Stimulated activated CD4-positive, alpha-beta T cell treated with anti-CD3 and anti-CD28 coated beads, TNF-alpha, amount 100 ng/mL, for 4 hours (primary cell): ENCODE results near the gene CIT.

Experiments
- DNase-seq, 3 experiments: peaks; one replicate each; pipeline ENCODE4 v3.0.0-alpha.2; 2020; ENCODE audit warnings: low read depth in 3 of 3

Gene CIT

DNA sequence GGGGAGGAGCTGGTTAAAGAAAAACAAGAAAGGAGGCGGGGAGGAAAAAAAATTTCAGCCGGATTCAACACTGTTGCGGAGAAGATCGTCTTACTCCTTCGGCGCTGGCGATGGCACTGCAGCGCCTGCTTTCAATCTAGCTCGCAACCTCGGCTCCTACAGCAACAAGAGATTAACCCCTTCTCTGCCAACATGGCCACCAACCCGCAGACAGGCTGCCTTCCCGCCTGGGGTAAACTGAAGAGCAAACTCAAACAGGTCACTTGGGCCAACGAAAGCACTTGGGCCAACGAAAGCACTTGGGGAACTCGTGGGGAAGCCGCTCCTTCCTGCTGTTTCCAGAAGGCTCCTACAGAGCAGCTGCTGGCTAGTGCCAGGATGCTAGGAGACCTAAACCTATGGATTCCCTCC, 73.7 kb downstream of the CIT start:
- DNase-seq = no peak

GRCh38 chr12:119802472-119802871, 74.6 kb downstream of the CIT start:
- no peak for DNase-seq

GRCh38 chr12:119797090-119797489, 80.0 kb downstream of the CIT start:
- no peak for DNase-seq

DNA sequence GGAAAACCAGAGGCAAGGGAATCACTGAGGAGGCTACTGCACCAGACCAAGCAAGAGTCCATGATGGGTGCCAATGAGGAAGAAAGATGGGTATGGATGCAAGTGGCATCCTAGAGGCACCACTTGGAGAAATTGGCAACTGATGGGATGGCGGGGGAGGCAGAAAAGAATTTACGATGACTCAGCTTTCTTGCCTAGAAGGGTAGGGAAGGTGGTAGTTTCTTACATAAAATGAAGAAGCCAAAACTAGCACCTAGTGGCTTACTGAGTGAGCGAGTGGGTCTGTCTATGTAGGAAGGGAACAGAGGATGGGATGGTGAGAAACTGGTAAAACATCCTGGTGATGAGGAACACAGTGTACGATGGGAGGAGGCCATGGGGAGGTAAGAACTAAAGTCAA, 80.8 kb downstream of the CIT start:
- DNase-seq = no peak

GRCh38 chr12:119791453-119791852, 85.7 kb downstream of the CIT start:
- DNase-seq = no peak

GRCh38 chr12:119788786-119789185, 88.3 kb downstream of the CIT start:
- no peak for DNase-seq

- DNase-seq = no peak
These were observed 90.6 kb downstream of the CIT start for GRCh38 chr12:119786539-119786938.

GRCh38 chr12:119784673-119785072, 92.4 kb downstream of the CIT start:
- no peak for DNase-seq

DNA sequence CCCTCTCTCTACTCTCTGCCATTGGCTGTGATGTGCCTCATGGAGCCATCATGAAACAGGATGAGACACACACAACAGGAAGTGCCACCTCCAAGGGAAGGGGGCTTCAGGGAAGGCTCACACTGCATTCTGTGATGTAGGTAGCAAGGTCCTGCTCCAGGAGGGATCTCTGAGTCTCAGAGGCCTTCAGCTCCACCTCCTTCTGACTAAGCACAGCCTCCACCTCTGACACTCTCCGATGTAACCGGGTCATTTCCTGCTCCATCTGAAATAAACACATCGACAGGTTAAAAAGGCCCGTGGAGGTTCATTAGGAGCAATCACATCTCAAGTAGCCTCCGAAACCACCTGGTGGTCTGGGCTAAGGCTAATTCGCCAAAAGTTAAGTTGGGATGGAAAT, 93.3 kb downstream of the CIT start:
- DNase-seq = no peak

GRCh38 chr12:119781804-119782203, 95.3 kb downstream of the CIT start:
- no peak for DNase-seq

GRCh38 chr12:119780786-119781434, 96.2 kb downstream of the CIT start:
- DNase-seq = no peak

- DNase-seq = no peak
These were observed 101.7 kb downstream of the CIT start for GRCh38 chr12:119775246-119775895.

- no peak for DNase-seq
These were observed 104.7 kb downstream of the CIT start for GRCh38 chr12:119772431-119772830.

GRCh38 chr12:119770146-119770545, 107.0 kb downstream of the CIT start:
- no peak for DNase-seq

- no peak for DNase-seq
These were observed 114.5 kb downstream of the CIT start for GRCh38 chr12:119762619-119763018.

DNA sequence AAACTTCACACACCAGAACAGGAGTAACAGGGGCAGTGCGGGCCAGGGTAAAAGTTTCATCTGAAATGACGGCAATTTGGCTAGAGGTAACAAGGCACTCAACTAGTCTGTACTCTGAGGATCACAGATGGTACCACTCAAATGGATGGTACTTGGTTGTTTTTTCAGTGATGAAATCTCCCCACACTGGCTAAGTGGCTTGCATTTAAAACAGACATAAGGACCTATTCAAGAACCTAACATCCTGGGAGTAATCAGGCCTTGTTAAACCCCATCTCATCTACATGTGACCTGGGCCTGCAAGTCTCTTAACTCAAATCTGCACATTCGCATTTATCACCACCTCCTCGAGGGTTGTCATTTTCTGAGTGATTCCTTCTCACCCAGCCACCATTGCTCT, 118.4 kb downstream of the CIT start:
- no peak for DNase-seq

GRCh38 chr12:119758234-119758633, 118.9 kb downstream of the CIT start:
- DNase-seq = no peak

DNA sequence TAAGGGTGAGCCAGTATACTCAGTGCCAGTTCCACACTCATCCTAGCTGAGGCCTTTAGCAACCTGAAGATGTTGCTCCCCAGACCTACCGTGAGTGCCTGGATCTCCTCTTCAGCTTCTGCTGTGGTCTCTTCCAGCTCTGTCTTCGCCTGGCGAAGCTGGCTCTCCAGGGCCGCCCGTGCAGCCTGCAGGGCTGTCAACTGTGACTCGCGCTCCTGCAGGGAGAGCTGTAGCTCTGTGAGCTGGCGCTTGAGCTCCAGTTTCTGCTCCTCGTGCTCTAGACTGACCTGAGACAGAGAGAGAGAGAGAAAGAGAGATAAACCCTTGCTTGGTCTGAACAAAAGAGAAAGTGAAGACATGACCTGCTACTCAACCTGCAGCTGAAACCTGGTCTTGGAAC, 125.2 kb downstream of the CIT start:
- DNase-seq = no peak

- no peak for DNase-seq
These were observed 127.5 kb downstream of the CIT start for GRCh38 chr12:119749666-119750065.

- DNase-seq = no peak
These were observed 128.6 kb downstream of the CIT start for GRCh38 chr12:119748497-119748896.

GRCh38 chr12:119746169-119746568, 131.0 kb downstream of the CIT start:
- DNase-seq = no peak

DNA sequence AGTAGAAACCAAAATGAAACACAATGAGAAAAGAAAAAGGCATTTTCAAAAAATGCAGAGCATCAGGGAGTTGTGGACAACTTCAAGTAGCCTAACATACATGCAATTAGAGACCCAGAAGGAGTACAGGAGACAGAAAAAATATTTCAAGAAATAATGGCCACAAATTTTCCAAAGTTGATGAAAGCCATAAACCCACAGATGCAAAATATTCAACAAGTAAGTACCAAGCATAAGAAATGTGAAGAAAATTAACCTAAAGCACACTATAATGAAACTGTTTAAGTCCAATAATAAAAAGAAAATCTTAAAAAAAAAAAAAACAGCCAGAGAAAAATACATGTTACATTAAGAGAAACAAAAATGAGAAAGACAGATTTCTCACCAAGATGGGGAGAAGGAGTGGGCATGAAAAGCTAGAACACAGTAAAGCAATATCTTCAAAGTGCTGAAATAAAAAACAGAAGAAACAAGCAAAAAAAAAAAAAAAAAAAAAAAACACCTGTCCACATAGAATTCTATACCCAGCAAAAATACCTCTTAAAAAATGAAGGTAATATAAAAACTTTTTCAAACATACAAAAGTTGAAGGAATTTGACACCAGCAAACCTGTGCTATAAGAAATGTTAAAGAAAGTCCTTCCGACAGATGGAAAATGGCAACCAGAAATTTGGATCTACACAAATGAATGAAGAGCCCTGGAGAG, 132.1 kb downstream of the CIT start:
- DNase-seq = no peak

DNA sequence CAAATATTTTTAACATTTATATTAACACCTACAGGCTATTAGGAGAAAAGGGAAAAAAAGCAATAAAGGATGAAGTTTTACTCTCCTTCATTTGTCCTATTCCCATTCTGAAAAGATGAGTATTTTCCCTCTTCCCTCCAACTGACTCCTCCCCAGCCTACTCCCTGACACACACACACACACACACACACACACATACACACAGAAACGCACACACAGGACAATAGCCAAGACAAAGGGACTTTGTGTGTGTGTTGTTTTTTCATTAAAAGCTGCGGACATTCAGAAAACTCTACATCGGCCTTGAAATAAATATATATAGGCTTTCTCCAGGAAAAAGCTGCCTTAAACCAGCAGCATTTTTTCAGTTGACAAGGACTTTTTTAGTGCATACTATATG, 134.4 kb downstream of the CIT start:
- no peak for DNase-seq
